HG02623 (cell line): ENCODE data around the gene REC8.

Experiments
- ATAC-seq: cut with Tn5 transposase; IDR thresholded peaks from one replicate; pipeline ENCODE4 v1.9.1; 2021; ENCODE audit warnings: moderate library complexity; ENCODE audit not compliant: unreplicated experiment

The REC8 gene, protein sequence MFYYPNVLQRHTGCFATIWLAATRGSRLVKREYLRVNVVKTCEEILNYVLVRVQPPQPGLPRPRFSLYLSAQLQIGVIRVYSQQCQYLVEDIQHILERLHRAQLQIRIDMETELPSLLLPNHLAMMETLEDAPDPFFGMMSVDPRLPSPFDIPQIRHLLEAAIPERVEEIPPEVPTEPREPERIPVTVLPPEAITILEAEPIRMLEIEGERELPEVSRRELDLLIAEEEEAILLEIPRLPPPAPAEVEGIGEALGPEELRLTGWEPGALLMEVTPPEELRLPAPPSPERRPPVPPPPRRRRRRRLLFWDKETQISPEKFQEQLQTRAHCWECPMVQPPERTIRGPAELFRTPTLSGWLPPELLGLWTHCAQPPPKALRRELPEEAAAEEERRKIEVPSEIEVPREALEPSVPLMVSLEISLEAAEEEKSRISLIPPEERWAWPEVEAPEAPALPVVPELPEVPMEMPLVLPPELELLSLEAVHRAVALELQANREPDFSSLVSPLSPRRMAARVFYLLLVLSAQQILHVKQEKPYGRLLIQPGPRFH

DNA sequence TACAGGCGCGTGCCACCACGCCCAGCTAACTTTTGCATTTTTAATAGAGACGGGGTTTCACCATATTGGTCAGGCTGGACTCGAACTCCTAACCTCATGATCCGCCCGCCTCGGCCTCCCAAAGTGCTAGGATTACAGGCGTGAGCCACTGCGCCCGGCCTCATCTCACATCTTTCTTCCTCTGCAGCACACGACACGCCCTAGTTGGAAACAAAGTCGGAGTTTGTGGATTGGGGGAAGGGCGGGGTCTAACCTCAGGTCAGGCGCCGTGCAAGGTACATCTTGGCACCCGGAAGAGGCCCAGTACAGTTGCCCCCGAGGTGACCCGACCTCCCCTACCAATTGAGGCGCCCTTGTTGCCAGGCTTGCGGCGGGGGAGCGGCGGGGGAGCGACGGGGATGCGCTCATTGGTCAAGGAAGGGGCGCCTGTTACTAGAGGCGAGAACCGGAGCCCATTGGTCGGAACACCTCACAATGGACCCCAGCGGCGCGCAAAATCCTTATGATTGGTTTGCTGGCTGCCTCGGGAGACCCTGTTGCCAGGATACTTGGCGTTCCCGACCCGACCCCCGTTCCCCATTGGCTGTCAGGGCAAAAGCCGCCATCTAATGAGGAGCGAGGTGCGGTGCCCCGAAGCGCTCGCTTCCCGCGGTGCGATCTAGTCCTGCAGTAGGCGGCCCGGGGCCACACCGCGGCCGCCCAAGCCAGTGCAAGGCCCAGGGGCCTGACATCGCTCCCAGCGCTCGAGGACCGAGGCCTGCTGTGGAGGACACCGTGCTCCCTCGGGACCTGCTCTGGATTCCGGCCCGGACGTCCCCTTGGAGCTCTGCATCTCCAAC, at the start of gene REC8:
REC8 (plus strand) TSS at position 659 of the 839 bp plus-strand sequence. CDS start 473 bp downstream, outside the sequence.
- peak; percentile 74 for ATAC-seq

DNA sequence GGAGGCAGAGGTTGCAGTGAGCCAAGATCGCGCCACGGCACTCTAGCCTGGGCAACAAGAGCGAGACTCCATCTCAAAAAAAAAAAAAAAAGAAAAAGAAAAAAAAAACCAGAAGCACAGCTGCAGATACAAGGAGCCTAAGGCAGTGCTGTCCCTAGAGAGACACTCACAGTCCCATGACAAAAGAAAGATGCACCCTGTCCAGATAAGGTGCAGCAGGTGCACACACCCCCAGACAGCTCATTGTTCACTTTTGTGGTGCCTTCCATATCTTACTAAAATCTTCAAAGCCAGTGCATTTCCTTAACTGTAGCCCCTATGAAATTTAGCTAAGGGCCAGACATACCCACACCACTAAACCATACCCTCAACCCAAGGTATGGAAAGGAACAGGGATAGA, 49.5 kb upstream of the REC8 start:
- no peak for ATAC-seq

DNA sequence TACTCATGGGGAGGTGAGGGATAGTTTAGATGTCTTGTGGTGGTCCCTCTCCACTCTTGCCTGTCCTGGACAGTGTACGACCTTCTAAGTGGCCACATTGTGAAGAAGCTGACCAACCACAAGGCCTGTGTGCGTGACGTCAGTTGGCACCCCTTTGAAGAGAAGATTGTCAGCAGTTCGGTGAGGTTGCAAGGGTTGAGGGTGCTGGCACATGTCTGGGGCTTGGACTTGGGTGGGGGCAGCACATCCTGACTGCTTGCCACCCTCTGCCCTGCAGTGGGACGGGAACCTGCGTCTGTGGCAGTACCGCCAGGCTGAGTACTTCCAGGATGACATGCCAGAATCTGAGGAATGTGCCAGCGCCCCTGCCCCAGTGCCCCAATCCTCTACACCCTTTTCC, 49.0 kb upstream of the REC8 start:
- ATAC-seq = no peak

DNA sequence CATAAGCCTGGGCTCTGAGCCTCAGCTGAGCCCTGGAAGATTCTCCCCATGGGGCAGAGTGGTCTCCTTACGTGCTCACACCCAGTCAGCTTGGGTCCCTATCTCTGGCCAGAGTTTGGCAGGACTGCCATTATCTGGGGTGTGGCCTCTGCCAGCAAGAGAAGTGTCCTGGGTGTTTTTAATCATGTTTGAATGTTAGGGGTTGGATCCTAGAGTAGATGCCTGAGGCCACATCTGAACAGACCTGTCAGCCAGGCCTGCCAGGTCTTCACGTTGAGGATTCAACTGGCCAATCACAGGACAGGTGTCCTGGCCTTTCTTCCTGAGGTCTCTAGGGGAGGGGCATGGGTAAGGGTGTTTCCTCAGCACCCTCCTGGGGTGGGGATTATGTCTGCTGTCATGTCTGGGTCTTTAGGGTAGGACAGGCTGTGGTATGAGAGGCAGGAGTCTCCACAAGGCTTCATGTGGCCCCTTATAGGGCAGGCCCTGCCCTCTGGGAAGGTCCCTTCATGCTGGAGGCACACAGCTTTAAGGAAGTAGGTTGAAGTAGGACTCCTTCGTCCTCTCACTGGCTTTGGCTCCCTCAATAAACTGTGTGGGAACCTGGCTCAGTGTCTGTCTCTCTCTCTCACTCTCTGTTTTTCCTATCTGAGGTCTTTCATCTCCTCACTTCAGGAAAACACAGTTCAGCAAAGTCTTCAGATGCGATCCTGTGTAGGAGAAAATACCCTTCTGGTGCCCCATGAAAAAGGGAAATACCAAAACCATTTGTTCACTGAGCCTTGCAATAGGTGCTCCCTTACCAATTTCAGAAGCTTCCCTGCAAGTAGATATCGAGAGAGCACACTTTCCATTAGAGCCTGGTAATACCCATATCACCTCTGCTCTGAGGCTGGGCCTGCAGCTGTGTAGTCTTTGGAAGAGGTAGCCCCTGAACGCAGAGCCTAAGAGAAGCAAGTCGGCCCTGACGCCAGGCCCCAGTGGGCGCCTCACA, 48.2 kb upstream of the REC8 start:
- ATAC-seq = no peak

DNA sequence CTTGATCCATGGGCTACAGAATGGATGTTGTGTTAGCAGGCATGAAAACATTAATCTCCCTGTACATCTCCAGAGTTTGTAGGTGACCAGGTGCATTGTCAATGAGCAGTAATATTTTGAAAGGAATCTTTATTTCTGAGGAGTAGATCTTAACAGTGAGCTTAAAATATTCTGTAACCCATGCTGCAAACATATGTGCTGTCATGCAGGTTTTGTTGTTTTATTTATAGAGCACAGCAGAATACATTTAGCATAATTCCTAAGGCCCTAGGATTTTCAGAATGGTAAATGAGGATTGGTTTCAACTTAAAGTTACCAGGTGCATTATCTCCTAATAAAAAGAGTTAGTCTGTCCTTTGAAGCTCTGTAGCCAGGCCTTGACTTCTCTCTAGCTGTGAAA, 44.9 kb upstream of the REC8 start:
- ATAC-seq = no peak

DNA sequence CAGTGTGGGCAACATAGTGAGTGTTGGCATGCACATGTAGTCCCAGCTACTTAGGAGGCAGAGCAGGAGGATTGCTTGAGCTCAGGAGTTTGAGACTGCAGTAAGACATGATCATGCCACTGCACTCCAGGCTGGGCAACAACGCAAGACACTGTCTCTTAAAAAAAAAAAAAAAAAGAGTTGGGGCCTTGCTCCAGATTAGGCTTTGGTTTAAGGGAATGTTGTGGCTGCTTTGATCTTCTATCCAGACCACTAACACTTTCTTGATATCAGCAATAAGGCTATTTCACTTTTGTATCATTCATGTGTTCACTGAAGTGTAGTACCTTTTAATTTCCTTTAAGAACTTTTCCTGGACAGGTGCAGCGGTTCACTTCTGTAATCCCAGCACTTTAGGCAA, 44.2 kb upstream of the REC8 start:
- no peak for ATAC-seq

DNA sequence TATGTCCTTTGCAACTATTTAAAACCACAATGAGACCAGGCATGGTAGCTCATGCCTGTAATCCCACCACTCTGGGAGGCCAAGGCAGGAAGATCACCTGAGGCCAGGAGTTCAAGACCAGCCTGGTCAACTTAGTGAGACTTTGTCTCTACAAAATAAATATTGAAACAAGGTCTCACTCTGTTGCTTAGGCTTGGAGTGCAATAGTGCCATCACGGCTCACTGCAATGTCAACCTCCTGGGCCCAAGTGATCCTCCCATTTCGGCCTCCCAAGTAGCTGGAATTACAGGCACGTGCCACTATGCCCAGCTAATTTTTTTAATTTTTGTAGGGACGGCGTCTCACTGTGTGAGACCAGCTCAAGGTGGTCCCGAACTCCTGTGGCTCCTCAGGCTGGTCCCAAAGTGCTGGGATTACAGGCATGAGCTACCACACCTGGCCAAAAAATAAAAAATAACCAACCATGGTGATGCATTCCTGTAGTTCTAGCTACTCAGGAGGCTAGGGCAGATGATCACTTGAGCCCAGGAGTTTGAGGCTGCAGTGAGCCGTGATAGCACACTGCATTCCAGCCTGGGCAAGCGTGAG, 42.4 kb upstream of the REC8 start:
- ATAC-seq = no peak

DNA sequence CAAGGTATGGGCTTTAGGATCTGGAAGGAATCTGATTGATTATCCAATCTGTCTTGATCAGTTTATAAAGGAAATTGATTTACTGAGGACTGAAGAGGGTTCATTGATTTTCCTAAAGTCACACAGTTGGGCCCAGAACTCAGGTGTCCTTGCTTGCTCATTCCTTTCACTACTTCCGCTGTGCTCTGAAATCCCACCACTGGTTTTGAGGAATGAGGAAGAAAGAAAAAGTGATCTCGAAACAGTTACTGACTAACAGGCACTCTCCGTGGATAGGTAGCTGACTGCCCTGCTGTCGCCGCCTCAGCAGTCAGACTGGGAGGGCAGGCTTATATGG, 41.5 kb upstream of the REC8 start, which contains the start of gene FITM1:
FITM1 (plus strand) TSS at position 280 of the 337 bp plus-strand sequence. CDS start 905 bp downstream, outside the sequence.
- no peak for ATAC-seq

DNA sequence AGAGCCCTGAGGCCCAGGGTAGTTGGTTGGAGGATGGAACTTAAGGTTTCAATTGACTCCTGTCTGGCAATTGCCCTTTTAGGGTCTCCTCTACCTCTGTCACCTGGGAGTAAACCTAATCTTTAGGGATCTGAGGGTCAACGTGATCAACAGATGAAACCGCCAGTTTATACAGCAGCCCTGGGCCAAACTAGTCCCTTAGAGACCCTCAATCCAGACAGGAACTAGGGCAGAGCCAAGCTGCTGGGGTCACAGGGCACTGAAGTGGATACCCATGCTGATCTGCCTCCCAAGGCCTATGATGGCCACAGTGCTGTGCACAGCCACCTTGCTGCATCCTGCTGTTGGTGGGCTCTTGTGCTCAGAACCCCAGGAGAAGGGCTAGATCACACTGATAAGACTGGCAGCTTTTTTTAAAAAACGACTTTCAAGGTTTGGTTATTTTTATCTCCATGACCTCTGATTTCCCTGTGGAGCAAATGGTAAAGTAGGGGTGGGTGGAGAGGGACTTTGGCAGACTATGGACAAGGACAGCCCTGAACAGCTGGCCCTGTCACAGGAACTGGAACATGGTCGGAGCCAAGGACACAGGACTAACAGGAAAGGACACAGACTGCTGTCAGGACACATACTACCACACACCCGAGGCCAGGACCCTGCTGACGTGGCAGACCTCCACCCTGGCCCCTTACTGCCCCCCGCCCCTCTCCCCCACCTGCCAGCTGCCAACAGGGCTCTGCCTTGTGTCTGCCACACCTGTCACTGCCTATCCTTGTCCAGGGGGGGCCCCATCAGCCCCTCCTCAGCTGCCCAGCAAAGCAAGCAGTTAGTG, 40.9 kb upstream of the REC8 start:
- no peak for ATAC-seq

DNA sequence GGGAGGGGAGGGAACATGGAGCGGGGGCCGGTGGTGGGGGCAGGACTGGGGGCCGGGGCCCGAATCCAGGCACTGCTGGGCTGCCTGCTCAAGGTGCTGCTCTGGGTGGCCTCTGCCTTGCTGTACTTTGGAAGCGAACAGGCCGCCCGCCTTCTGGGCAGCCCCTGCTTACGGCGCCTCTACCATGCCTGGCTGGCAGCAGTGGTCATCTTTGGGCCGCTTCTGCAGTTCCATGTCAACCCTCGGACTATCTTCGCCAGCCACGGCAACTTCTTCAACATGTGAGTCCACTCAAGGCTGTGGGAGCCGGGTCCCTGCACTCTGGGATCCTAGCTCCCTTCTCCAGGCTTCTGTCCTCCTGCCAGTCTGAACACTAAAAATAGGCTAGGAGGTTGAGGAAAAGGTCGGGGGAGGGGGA, 40.3 kb upstream of the REC8 start:
- ATAC-seq = no peak

DNA sequence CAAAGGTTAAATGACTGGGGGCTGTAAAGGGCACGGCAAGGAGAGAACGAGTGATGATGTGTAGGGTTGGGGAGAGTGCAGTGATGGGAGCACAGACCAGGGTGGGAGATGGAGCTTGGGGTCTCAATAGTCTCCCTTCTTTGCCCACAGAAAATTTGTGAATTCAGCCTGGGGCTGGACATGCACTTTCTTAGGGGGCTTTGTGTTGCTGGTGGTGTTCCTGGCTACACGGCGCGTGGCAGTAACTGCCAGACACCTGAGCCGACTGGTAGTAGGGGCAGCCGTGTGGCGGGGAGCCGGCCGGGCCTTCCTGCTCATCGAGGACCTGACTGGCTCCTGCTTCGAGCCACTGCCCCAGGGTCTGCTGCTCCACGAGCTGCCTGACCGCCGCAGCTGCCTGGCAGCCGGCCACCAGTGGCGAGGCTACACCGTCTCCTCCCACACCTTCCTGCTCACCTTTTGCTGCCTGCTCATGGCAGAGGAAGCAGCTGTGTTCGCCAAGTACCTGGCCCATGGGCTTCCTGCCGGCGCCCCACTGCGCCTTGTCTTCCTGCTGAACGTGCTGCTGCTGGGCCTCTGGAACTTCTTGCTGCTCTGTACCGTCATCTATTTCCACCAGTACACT, 39.7 kb upstream of the REC8 start:
- no peak for ATAC-seq

DNA sequence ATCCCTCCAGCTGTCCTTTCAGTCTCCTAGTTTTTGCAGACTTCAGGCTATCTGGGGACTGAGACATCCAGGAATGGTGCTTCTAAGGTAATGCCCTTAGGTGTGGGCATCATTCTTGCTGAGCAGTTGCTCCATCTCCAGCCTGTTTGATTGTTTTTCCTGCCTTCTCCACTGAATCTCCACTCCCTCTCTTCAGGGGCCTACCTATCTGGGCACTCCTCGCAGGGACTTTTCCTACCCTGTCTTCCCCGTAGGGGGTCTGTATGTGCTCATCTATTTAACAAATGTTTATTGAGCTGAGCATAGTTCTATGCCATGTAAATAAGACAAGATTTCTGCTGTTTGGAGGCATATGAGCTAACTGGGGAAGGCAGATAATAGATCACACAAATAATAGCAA, 38.9 kb upstream of the REC8 start:
- ATAC-seq = no peak

DNA sequence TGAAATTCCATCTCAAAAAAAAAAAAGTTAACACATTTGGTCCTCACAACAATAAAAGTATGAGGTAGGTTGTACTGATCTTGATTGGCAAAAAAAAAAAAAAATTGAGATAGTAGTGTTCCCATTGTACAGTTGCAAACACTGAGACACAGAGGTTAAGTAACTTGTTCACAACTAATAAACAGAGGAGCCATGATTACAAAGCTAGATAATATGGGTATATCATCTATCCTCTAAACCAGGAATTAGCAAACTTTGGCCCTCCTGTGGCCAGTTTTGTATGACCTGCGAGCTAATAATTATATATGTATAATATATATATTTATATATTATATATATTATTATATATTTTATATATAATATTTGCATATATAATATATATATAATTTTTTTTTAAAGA, 38.1 kb upstream of the REC8 start:
- no peak for ATAC-seq

DNA sequence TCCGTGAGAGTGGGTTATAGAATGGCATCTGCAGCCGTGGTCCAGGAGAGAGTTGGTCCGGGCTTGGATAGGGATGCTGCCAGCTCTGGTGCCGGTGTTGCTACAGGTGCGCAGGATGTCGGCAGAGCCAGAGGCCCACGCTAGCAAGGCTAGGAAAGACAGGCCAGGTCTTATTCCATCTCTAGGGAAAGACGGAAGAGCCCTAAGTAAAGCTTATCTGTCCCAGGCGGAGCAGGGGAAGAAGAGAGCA, 36.4 kb upstream of the REC8 start:
- peak; percentile 4 for ATAC-seq

DNA sequence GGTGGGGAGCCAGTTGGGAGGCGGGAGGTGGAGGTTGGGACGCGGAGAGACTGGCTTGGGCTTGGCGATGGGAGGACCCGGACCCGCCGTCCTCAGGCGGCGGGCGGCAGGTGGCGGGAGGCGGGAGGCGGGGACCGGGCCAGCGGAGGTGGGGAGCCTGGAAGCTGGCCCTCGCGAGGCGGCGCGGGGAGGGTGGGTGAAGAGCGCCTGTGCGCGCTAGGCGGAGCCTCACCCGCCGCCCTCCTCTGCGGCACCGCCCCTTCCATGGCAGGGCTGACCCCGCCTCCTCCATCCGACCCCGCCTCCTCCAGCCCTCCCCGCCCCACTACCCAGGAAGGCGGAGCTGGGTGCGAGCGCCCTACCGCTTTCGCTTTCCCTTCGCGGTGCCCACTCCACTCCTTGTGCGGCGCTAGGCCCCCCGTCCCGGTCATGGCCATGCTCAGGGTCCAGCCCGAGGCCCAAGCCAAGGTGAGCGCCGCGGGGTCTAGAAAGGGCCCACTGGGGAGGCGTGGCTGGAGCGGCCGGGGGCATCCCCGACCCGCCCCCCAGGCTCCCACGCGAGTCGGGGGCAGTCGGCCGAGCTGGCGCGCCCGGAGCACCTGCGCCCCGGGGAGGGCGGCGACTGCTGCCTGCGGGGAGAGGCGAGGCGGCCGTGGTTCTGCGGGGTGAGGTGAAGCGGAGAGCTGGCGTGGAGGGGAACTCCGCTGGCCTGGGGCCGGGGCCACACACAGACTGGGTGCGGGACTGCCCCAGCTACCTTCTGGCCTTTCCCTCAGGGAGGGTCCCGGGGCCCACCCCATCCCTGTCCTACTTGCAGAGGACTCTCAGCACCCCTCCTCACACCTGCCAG, 35.8 kb upstream of the REC8 start, which contains the start of gene PSME1:
PSME1 (plus strand) TSS at position 361 of the 850 bp plus-strand sequence; CDS start at position 430, 69 bp downstream.
- ATAC-seq = peak; percentile 80

DNA sequence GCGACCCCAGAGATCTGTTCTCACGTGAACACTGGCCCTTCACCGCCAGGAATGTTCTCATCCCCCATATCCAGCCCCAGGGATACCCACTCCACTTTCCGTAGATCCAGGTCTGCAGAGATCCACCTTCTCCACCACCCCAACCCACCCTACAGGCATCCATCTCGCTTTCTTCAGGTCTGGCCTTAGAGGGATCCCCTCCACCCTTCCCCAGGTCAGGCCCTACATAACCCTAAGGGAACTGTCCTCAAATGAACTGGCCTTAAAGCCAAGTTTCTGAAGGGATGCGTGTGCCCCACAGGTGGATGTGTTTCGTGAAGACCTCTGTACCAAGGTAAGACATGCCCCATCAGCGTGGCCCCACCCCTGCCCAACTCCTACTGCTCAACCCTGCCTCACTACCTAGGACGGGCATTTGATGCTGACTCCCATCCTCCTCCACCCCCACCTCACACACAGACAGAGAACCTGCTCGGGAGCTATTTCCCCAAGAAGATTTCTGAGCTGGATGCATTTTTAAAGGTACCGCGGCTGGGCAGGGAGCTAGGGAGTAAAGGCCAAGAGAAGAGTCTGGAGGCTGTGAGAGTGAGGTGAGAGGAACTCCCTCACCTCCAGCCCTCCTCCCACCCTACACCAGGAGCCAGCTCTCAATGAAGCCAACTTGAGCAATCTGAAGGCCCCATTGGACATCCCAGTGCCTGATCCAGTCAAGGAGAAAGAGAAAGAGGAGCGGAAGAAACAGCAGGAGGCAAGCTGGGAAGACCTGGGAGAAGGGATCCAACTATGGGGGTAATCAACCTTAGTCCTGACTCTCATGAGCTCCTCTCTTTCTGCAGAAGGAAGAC, 35.0 kb upstream of the REC8 start:
- ATAC-seq = no peak
